IgD-negative memory B cell (primary cell): ENCODE data around the gene SLX4IP. TPM values are rescaled to one million over a fixed set of nuclear protein-coding genes. Genes with fewer than 3 reads are reported as not detected.

Experiments
- H3K27ac Mint-ChIP-seq, 3 donors: one replicate each; pipeline ENCODE4 v1.8.0; 2020 to 2022; ENCODE audit warnings: mild to moderate bottlenecking in 3 of 3, mixed read lengths in 3 of 3, moderate library complexity in 1 of 3
- H3K27me3 Mint-ChIP-seq: one replicate; pipeline ENCODE4 v1.8.0; 2021; ENCODE audit warnings: mixed read lengths
- H3K36me3 Mint-ChIP-seq: one replicate; pipeline ENCODE4 v1.8.0; 2020; ENCODE audit warnings: mild to moderate bottlenecking, mixed read lengths
- H3K4me1 Mint-ChIP-seq, 3 donors: one replicate each; pipeline ENCODE4 v1.8.0; 2020 to 2022; ENCODE audit warnings: mixed read lengths in 3 of 3, mild to moderate bottlenecking in 1 of 3
- H3K4me3 Mint-ChIP-seq, 4 donors: one replicate each; pipeline ENCODE4 v1.8.0; 2020 to 2022; ENCODE audit warnings: mild to moderate bottlenecking in 4 of 4, mixed read lengths in 4 of 4, moderate library complexity in 3 of 4
- H3K9me3 Mint-ChIP-seq, 3 donors: one replicate each; pipeline ENCODE4 v1.8.0; 2020 to 2021; ENCODE audit warnings: mixed read lengths in 3 of 3, mild to moderate bottlenecking in 1 of 3
- polyA plus RNA-seq: library from polyadenylated mRNA; unstranded; fragments of 300-500 nt; fragmentation: Illumina TruSeq; gene quantifications from one replicate; pipeline ENCODE4 v1.2.3, GENCODE V29; 2021

SLX4IP gene
- polyA plus RNA-seq, 1 donor from 2014 or later: 2.0 TPM

DNA sequence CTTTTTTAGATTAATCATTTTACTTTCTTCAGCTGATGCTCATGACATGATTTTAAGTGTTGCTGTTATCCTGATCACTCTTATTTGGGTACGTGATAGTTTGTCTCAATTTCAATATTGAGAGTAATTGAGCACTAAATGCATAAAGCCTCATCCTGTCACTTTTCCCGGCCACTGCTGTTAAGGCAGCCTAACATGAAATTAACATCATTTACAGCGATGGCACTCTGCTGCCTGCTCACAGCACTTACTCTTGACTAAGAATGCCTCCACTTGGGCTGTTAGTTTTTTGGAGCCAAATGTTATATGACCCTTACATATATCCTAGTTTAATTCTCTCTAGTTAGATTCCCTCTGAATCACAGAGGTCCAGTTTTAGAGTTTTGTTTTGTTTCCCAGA lies 107.3 kb downstream of the SLX4IP start:
- no peak overlapping the region for H3K27ac Mint-ChIP-seq
- peaks cover 10% of the 10 kb centered on the region for H3K36me3 Mint-ChIP-seq
- no peaks in the 10 kb centered on the region for H3K9me3 Mint-ChIP-seq
- H3K4me1 Mint-ChIP-seq: peaks cover 7 to 18% (median 16%) of the 10 kb centered on the region in 3 donors
- H3K27me3 Mint-ChIP-seq: no peaks in the 10 kb centered on the region
- no peak overlapping the region for H3K4me3 Mint-ChIP-seq

DNA sequence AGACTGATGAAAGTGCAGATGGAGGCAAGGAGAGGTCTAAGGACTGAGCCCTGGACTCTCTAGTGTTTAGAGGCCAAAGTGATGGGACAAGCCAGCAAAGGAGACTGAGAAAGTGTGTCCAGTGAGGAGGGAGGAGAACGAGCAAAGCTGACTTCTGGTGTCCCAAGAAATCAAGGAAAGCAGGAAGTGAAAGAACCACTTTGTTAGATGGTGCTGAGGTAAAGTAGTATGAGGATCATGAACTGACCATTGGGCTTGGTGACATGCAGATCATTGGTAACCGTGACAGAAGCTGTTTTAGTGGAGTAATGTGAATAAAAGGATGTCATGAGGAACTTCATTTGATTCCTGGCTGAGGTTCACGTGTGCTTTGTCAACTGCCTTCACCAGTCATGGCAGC lies 108.4 kb downstream of the SLX4IP start:
- H3K36me3 Mint-ChIP-seq: peaks cover 9% of the 10 kb centered on the region
- H3K27me3 Mint-ChIP-seq: no peaks in the 10 kb centered on the region
- H3K9me3 Mint-ChIP-seq: no peaks in the 10 kb centered on the region
- H3K4me3 Mint-ChIP-seq: no peak overlapping the region
- H3K4me1 Mint-ChIP-seq: peaks cover 7 to 19% (median 18%) of the 10 kb centered on the region in 3 donors
- H3K27ac Mint-ChIP-seq: no peak overlapping the region

DNA sequence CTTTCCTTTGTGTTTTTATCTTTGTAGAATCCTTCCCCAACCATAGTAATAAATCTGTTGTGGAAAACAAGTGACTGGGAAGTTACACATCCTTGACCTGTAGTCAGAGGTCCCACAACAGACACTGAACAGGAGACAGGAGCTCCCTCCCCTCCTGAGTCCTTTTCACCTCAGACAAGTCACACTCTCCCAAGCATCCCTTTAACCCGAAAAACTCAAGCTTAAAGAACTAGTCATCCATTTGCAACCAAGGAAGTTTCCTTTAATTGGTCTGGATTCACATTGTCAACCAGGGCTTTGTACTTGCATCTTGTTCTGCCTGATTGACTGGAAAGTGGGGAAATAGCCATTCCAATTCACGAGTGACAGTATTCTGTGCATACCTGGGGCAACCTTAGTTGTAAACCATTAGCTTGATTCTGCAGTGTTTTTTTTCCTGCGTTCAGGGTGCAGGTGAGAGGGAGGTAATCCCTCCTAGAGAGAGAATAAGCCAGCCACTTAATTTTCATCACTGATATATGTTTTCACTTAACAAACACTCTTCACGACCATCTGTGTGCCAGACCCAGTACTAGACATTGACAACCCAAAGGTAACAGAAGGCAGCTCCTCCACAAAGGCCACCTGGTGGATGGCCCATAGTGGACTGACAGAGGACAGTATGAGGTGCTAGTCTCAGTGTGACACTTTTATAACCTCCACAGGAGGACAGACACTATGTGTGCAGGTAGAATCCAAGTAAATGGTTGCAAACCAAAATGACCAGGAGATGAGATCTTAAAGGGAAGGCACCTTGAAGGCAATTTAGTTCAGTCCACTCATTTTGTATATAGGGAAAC lies 112.4 kb downstream of the SLX4IP start:
- no peaks in the 10 kb centered on the region for H3K9me3 Mint-ChIP-seq
- H3K4me1 Mint-ChIP-seq: peaks cover 14 to 23% (median 15%) of the 10 kb centered on the region in 3 donors
- no peaks in the 10 kb centered on the region for H3K36me3 Mint-ChIP-seq
- no peak overlapping the region for H3K4me3 Mint-ChIP-seq
- H3K27me3 Mint-ChIP-seq: no peaks in the 10 kb centered on the region
- H3K27ac Mint-ChIP-seq: no peak overlapping the region

DNA sequence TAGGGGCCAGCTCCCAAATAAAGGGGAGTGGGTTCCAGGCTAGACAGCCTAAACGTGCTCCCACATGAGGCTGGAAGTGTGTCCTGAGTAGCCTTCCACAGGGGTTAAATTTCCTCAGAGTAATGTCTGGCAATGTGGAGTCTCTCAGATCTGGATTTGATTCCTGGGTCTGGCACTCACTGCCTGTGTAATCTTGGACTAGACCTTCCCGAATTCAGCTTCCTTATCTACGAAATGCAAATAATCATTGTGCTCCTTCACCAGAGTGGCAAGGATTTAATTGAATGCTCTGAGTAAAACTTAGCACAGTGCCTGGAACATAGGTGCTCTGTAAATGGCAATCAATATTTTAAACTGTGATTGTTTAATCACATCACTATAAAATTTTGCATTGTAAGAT lies 114.4 kb downstream of the SLX4IP start:
- Mint-ChIP-seq H3K27me3 (no peaks in the 10 kb centered on the region), H3K4me3 (no peak overlapping the region), H3K9me3 (no peaks in the 10 kb centered on the region), H3K36me3 (no peaks in the 10 kb centered on the region), H3K27ac (no peak overlapping the region), H3K4me1 (peaks cover 17 to 20% (median 17%) of the 10 kb centered on the region in 3 donors)

DNA sequence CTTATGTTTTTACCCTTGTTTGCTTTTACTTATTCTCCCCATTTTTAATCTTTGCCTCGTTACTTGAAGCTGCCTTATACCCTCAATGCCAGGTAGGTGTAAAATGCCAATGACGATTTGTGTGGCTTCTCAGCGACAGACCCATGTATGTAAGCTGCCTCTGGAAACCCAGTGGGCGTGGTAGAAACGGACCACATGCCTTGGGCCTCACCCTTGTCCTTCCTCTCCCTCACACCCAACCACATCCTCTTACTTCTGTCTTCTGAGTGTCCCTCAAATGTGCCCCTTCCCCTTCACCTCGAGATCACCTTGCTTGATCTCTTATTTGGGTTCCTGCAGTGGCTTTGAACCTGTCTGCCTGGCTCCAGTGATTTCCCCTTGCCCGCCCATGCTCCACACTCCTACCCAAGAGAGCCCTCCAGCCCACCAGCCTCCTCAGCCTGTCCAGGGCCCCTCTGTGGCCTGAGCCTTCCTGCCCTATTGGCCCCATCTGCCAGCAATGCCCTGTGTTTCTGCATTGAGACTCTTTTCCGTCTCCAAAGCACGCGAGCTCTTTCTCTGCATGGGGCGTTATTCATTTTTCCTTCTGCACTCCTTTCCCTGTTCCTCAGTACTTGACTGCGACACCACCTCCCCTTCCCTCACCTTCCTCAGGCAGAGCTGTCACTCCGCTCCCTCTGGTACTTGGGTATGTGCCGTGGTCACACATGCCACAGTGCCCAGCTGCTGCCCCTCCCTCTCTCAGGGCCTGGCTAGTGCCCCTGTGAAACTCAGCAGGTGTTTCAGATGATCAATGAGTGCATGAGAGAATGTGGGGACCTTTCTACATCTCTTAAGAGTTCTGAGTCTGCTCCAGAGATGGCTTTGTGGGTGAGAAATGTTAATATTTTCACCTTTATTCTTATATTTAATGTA lies 115.4 kb downstream of the SLX4IP start:
- Mint-ChIP-seq H3K9me3 (no peaks in the 10 kb centered on the region), H3K36me3 (no peaks in the 10 kb centered on the region), H3K27ac (no peak overlapping the region), H3K27me3 (no peaks in the 10 kb centered on the region), H3K4me1 (peaks cover 17 to 20% (median 17%) of the 10 kb centered on the region in 3 donors), H3K4me3 (no peak overlapping the region)

DNA sequence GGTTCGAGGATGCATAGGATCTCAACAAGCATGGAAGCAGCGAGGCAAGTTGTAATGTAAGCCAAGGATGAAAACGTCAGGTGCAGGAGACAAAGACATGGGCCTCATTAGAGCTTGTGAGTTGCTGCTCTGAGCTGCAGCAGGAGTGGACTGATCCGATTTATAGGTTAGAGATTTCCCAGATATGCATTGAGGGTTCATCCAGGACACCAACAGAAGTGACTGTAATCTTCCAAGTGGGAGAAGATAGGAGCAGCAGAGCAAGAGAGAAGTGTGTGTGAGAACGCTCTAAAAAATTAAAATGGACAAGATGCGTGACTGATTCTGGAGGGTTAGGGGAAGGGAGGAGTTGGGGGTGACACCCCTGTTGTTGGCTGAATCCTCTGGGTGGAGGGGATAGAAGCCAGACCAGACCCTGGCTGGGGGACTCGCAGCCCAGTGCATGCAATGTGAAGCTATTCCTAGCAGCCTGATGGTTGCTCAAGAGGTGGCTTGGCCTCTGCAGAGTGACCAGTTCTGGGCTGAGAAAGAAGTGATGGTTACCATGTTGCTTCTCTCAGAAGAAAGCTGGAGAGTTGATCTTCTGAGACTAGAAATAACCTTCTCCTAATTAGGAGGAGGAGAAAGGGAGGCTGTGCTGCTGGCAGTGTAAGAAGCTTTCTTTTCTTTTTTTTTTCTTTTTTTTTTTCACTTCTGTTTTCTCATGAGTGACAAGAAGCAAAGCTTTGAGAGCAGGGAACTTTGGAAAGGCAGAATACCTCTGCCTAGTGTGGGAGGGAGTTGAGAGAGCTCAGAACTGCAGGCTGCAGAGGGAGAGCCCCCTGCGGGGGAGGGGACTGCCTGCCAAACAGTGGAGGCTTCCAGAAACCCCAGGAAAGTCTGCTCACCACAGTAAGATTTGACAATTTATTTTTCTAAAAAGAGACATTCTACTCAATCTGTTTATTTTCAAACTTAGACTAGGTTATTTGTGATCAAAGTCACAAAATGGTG lies 116.9 kb downstream of the SLX4IP start:
- no peaks in the 10 kb centered on the region for H3K27me3 Mint-ChIP-seq
- H3K4me3 Mint-ChIP-seq: no peak overlapping the region
- H3K36me3 Mint-ChIP-seq: peaks cover 6% of the 10 kb centered on the region
- no peak overlapping the region for H3K27ac Mint-ChIP-seq
- H3K9me3 Mint-ChIP-seq: no peaks in the 10 kb centered on the region
- H3K4me1 Mint-ChIP-seq: peaks cover 17 to 20% (median 17%) of the 10 kb centered on the region in 3 donors

DNA sequence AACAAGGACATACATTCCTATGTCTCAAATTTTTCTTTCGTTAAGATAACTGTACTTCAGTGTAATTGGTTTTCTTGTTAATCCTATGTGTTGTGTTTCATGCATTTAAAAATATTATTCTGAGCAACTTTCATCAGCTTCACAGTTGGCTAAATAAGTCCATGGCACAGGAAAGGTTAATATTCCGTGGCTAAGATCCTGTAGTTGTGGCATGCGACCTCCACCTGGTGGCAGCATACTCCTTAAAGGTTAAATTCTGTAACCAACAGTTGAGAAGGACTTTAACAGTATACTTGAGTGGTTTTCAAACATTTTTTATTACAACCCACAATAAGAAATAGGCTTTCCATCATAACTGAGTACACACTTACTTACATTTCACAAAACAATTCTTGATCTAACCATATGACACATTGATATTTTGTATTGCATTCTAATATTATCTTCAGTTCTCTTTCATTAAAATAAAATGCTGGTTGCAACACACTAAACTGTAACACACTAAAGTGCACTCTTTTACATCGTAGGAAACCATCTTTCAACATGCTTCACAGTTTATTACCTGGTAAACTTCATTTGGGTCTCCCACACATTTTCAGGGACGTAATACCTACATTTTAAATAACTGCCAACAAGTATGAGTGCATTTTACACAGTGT lies 118.3 kb downstream of the SLX4IP start:
- Mint-ChIP-seq H3K36me3 (peaks cover 14% of the 10 kb centered on the region), H3K9me3 (no peaks in the 10 kb centered on the region), H3K4me1 (peaks cover 14 to 20% (median 17%) of the 10 kb centered on the region in 3 donors), H3K4me3 (no peak overlapping the region), H3K27ac (no peak overlapping the region), H3K27me3 (no peaks in the 10 kb centered on the region)

DNA sequence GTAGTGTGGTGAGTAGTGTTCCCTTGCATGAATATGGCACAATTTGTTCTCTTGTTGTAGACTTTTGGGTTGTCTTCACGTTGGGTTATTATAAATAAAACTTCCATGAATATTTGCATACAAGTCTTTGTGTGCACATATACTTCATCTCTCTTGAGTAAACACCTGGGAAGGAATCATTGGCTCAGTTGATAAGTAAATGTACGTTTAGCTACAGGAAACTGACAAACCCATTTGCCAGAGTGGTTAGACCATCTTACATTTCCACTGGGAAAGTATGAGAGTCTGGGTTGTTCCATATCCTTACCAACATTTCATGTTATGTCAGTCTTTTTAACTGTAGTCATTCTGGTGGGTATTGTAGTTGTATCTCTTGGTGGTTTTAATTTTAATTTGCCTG lies 119.2 kb downstream of the SLX4IP start:
- Mint-ChIP-seq H3K36me3 (peaks cover 18% of the 10 kb centered on the region), H3K27ac (peak overlapping the region in 1 of 3 donors; percentile 55), H3K9me3 (no peaks in the 10 kb centered on the region), H3K4me3 (no peak overlapping the region), H3K27me3 (no peaks in the 10 kb centered on the region), H3K4me1 (peaks cover 16 to 20% (median 17%) of the 10 kb centered on the region in 3 donors)

DNA sequence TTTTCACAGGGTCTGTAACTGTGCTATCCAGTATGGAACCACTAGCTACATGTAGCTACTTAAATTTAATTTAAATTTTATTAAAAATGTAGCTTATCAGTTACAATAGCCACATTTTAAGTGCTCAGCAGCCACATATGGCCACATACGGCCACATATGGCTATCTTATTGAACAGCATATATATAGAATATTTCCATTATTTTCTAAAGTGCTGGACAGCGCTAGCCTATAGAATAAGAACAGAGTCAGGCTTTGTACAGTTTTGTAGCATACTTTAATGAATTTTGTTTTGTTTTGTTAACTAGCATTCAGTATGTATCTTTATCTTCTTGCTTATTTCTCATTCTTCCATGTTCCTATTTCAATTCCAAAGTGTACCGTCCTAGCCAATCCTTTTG lies 120.3 kb downstream of the SLX4IP start:
- Mint-ChIP-seq H3K27me3 (no peaks in the 10 kb centered on the region), H3K4me1 (peaks cover 11 to 16% (median 13%) of the 10 kb centered on the region in 3 donors), H3K9me3 (no peaks in the 10 kb centered on the region), H3K36me3 (peaks cover 18% of the 10 kb centered on the region), H3K27ac (no peak overlapping the region), H3K4me3 (no peak overlapping the region)

DNA sequence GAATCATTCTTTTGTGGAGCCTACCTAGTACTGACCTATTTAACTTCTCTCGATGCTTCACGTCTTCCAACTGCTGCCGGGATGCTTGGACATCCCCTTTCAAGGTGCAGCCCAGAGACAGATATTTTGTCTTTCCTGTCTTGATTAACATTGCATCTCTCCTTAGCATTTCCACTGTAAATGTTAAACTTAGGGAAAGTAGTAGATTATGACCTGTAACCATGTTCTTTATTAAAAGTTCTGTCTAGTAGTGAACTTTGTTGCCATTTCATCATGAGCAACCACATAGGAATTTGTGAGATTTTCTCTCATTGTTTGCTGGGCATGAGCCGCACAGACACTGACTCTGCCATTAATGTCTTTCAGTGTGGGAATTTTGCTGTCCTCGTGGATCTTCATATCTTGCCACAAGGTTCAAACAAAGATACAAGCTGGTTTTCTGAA lies 120.8 kb downstream of the SLX4IP start:
- H3K4me1 Mint-ChIP-seq: peaks cover 8 to 16% (median 10%) of the 10 kb centered on the region in 3 donors
- H3K27ac Mint-ChIP-seq: no peak overlapping the region
- no peak overlapping the region for H3K4me3 Mint-ChIP-seq

DNA sequence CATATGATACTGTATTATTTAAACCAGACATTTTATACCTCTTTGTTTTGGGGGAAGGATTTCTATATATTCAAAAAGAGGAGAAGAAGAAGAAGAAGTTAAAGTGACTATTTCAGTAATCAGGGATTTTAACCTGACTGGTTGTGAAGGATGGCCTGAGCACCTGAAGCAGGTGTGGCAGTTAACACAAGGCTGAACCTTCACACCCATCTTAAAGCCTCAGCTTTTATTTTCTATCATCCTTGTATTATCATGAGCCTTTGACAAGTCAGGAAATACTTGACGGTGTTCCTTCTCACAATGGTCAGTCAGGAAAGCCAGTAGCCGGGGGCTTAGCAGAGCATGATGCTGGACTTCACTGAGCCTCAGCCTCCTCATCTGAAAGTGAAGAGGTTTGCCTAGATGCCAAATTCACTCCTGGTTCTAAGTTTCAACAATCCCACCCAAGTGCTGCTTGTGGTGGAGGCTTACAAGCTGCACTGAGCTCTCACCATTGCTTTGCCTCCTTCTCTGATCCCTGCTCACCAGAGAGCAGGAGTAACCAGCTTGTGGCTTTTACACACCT lies 121.5 kb downstream of the SLX4IP start:
- no peaks in the 10 kb centered on the region for H3K27me3 Mint-ChIP-seq
- H3K4me1 Mint-ChIP-seq: peaks cover 8 to 11% (median 8%) of the 10 kb centered on the region in 3 donors
- no peak overlapping the region for H3K27ac Mint-ChIP-seq
- H3K9me3 Mint-ChIP-seq: peaks cover 1 to 4% (median 1%) of the 10 kb centered on the region in 3 donors
- peaks cover 23% of the 10 kb centered on the region for H3K36me3 Mint-ChIP-seq
- no peak overlapping the region for H3K4me3 Mint-ChIP-seq

More for the DNA sequence above, 120.8 kb downstream of the SLX4IP start:
- peaks cover 18% of the 10 kb centered on the region for H3K36me3 Mint-ChIP-seq
- no peaks in the 10 kb centered on the region for H3K27me3 Mint-ChIP-seq
- no peaks in the 10 kb centered on the region for H3K9me3 Mint-ChIP-seq

DNA sequence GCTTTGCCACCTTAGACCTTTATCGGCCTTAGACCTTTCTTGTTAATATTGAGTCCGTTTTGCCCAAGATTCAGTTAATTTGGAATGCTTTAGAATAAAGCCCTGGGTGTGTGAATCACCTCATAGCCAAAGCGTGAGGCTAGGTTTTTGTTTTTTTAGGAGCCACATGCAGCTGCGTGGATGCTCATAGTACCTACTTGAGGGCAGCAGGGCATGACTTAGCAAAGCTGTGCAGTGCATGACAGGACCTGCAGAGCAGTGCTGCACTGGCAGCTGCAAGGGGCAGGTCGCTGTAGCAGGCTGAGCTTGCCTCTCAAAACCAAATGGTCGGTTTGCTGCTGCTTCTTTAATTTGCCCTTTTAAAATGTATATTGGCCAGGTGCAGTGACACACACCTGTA lies 122.6 kb downstream of the SLX4IP start:
- peaks cover 25% of the 10 kb centered on the region for H3K36me3 Mint-ChIP-seq
- H3K9me3 Mint-ChIP-seq: peaks cover 2 to 7% (median 3%) of the 10 kb centered on the region in 3 donors

DNA sequence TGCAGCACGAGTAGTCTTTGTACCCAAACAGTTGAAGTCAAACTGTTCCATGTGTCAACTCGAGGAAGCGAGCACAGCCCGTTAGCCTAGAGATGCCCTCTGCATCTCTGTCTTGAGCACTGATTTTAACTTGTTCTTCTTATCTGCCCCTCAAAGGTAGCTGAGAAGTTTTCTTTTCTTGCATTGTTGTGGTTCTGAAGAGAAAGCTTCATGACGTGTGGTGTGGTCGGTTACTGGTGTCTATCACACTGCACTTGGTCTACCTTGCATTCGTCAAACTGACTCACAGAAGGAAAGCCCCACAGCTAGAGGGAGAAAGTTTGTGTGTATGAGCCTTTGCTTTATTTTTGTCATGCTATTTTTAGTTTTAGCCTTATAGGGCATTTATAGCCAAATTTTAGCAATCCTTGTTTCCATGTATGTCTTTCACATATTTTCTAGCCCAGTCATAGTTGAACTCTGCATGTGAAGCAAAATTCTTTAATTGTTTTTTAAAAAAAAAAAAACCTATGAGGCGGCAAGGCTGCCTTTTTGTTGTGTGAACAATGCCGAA lies 123.6 kb downstream of the SLX4IP start:
- H3K9me3 Mint-ChIP-seq: peaks cover 2 to 7% (median 3%) of the 10 kb centered on the region in 3 donors
- peaks cover 33% of the 10 kb centered on the region for H3K36me3 Mint-ChIP-seq

More for the DNA sequence above, 122.6 kb downstream of the SLX4IP start:
- Mint-ChIP-seq H3K4me3 (no peak overlapping the region), H3K27me3 (no peaks in the 10 kb centered on the region), H3K27ac (no peak overlapping the region), H3K4me1 (peaks cover 2 to 5% (median 3%) of the 10 kb centered on the region in 3 donors)

More for the DNA sequence above, 123.6 kb downstream of the SLX4IP start:
- no peak overlapping the region for H3K4me3 Mint-ChIP-seq
- H3K27me3 Mint-ChIP-seq: no peaks in the 10 kb centered on the region
- no peak overlapping the region for H3K27ac Mint-ChIP-seq
- peaks cover 2 to 5% (median 2%) of the 10 kb centered on the region in 3 donors for H3K4me1 Mint-ChIP-seq
